Gastrocnemius medialis (tissue), 4 donors: Measurements from ENCODE around the gene CRLF2.

Source experiments
- CTCF ChIP-seq, 5 experiments: fragments of 450-650 bp in 3 of 5; fragments of 200-600 bp in 2 of 5; sonication (generic) in 2 of 5; IDR thresholded peaks in 4 of 5; conservative IDR thresholded peaks in 1 of 5; 1 replicate in 4 of 5; 2 replicates in 1 of 5; pipeline ENCODE4 v1.5.1; 2016 to 2019; ENCODE audit warnings: antibody characterized with exemption in 5 of 5, mild to moderate bottlenecking in 3 of 5, moderate library complexity in 3 of 5
- POLR2A ChIP-seq, 2 donors: fragments of 450-650 bp; IDR thresholded peaks; one replicate each; pipeline ENCODE4 v1.6.1; 2017; ENCODE audit warnings: antibody characterized with exemption in 2 of 2, mild to moderate bottlenecking in 2 of 2, moderate library complexity in 2 of 2

GRCh38 chrX:1181170-1181569, 31.3 kb downstream of the CRLF2 start:
- TF ChIP-seq CTCF (IDR thresholded peaks at IDR 0.05 in 4 of 5, conservative IDR thresholded peaks at IDR 0.05 in 1 of 5) (no peak), POLR2A (IDR thresholded peaks at IDR 0.05) (no peak)
